GM19467 (cell line): ENCODE data around the gene ZNF618.
"Not testable (repeated sequence)": the region's sequence is repeated elsewhere in the genome, so short reads cannot be mapped to it uniquely, and the experiment has no call there.

ENCODE experiments used
- ATAC-seq: cut with Tn5 transposase; IDR thresholded peaks from one replicate; pipeline ENCODE4 v1.9.1; 2021; ENCODE audit warnings: mild to moderate bottlenecking, moderate library complexity; ENCODE audit not compliant: unreplicated experiment

The ZNF618 gene

DNA sequence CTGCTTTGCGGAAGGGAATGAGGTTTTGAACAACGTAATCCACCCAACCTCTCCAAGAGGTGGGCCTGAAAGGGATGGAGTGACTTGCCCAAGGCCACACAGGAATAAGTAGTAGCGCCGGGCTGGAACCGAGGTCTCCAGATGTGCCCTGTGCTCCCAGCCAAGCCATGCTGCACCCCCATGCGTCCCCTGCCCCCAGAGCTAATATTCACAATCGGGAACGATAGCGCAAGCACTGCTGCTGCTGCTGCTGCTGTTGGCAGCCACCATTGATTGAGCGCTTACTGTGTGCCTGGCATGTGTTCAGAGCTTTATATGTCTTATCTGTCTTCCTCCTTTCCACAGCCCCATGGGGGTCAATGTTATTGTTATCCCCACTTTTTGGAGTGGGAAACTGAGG is 158.1 kb downstream of the ZNF618 start:
- ATAC-seq: no peak

DNA sequence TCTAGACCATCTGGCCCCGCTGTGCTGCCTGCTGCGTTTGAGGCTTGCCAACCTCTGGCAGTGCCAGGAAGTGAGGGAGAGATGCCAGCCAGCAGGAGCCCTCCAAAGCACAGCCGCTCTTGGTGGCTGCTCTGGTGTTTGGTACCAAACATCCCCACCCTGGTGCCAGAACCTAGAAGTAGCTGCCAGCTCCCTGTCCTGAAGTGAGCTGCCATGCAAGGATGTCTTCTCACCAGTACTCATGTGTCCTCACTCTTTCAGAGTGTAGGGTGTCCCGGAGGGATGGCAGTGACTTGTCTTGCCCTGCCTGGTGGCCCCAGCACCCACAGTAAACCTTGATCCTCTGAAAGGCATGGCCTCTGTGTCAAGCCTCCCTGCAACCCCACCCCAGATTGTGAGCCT is 158.6 kb downstream of the ZNF618 start:
- ATAC-seq: no peak

DNA sequence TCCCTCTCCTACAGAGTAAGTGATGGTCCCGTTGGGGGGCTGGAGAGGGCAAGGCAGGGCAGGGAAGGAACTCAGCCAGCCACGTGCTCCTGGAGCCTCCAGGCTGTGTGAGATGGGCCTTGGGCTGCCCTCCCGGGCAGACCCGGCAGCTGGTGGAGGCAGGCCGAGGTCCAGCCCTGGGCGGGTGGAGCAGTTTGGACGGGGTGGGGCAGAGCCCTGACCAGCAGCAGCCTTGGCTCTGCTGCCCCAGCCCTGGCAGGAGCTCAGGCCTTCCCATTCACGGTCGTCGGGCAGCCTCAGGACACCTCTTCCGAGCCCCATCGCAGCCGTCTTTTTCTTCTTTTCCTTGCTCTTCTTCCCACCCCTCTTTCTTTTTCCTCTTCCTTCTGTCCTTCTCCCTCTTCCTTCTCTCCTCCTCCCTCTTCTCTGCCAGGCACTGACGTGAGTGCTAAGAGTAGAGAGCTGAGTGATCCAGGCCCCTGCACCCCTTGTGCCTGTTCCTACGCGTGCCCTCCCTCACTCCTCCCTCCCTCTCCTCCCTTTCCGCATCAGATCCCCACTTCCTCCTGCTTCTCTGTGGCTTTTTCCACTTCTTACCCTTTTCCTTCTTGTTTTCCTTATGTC is 159.2 kb downstream of the ZNF618 start:
- ATAC-seq: no peak

DNA sequence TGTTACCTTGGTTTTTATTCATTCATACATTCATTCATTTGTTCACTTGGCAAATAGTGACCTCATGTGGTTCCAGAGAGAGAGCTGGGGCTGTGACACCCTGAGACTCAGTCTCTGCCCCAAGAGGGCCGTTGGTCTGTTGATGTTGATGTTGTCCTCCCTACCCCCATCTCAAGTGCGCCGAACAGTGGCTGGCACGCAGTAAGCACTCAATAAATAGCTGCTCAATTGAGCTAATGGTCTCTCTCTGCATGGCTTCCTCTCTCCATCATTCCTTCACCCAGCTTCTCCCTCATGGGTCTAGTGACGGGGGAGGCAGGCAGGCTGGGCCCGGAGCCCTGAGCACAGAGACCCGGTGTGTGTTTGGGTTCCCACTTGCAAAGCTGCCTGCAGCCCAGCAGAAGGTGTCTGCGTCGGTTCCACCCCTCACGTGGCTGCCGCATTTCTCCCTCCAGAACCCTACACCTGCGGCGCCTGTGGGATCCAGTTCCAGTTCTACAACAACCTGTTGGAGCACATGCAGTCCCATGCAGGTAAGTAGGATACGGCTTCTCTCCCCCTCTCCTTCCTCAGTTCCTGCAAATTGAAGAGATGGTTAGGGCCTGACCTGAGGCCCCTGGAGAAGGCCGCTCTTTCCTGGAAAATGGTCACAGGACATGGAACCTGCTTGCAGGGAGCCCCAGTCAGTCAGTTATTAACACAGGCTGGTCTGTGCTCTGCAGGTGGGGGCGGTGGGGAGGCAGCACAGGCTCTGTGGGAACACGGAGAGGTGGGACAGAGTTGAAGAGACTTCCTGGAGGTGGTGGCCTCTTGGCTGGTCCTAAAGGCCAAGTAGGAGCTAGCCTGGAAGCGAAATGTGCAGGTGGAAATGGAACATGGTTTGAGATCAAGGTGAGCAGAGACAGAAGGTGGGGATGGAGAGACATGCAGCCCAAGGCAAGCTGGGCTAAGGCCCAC is 160.0 kb downstream of the ZNF618 start:
- no peak for ATAC-seq

DNA sequence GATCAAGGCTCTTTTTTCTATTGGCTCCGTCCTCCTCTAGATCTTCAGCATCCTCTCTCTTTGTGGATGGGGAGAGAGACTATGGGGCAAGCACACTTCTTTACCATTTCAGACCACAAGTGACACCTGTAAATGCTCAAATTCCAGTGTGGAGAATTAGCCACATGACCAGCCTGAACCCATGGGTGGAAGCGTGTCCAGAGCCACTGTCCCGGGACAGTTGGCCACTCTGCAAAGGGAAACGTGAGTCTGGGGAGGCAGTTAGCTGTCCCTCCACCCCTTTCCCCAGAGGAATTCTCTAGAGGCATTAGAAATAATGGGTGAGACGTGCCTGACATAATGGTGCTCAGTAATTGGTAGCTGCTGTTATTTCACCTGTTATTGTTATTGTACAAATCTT is 161.1 kb downstream of the ZNF618 start:
- ATAC-seq: no peak

DNA sequence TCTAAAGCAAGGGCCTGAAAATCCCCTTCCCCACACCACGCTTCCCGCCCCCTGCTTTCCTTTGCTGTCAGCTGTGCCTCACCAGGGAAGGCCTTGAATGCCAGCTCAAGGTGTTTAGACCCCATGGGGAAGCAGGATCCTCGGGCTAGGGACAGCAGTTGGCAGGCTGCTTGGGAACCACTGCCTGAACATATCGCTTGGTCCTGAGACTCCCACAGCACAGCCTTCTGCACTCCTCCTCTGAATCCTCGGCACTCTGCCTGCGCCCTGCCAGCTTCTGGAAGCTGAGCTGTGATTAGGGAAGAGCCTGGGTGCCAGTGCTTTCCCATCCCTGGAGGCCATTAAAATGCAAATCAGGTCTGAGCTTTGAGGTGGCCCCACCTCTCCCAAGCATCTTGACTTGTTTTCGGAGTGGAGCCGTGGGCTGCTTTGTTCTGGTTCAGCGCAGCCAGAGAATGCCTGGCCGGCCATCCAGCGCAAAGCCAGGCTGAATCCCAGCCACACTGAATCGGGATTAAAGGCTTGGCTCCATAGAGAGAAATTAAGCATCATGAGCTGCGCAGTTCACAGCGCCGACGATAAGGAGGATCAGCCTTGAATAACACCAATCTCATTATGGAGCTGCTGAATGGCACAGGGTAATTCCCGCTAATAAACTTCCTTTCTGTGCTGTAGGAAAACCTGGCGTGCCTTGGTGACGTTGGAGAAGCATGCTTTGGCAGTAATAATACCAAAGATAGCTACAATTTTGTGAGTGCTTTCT is 162.0 kb downstream of the ZNF618 start:
- no peak for ATAC-seq

DNA sequence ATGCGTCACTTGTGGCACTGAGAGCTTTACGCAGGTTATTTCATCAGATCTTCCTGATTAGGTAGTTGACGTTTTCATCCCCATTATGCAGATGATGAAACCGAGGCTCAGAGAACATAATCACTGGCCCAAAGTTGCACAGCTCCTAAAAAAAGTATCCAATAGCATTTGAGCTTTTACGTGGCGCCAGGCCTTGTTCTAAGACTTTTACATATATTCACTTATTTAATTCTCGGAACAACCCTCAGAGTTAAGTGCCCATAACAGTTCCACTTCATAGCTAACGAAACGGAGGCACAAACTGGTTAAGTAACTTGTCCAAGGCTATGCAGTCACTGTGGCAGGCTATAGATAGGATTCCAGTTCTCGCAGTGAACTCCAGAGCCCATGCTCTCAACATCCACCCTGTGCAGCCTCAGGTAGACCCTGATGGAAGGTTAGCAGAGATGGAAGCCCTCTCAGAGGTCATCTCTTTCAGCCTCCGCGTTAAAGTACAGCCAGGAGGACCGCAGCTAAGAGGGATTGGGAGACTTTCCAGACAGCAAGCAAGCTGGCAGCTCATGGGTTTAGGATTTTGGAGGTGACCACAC is 162.7 kb downstream of the ZNF618 start:
- no peak for ATAC-seq

DNA sequence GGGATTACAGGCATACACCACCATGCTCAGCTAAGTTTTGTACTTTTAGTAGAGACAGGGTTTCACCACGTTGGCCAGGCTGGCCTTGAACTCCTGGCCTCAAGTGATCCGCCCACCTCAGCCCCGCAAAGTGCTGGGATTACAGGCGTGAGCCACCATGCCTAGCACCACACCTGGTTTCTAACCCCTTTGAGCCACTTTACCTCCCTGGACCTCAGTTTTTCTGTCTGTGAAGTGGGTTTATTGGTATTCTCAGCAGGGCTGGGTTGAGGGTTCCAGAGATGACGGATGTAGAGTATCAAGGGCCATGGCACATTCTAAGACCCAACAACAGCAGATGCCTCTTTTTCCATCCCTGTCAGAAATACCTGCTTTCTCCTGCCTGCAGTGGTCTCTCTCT is 163.4 kb downstream of the ZNF618 start:
- ATAC-seq: no peak

DNA sequence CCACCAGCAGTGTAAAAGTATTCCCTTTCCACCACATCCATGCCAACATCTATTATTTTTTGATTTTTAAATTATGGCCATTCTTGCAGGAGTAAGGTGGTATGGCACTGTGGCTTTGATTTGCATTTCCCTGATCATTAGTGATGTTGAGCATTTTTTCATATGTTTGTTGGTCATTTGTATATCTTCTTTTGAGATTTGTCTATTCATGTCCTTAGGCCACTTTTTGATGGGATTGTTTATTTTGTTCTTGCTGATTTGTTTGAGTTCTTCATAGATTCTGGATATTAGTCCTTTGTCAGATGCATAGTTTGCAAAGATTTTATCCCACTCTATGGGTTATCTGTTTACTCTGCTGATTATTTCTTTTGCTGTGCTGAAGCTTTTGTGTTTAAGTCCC is 167.6 kb downstream of the ZNF618 start:
- not testable (repeated sequence) for ATAC-seq

DNA sequence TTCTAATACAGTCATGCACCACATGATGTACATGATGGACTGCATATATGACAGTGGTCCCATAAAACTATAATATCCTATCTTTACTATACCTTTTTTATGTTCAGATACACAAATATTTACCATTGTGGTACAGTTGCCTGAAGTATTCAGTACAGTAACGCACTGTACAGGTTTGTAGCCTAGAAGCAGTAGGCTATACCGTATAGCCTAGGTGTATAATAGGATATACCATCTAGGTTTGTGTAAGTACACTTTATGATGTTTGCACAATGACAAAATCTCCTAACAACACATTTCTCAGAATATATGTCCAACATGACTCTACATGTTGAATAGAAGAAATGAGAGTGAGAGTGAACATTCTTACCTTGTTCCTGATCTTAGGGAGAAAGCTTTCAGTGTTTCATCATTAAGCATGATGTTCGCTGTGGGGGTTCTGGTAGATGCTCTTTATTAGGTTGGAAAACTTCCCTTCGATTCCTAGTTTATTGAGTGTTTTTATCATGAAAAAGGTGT is 170.2 kb downstream of the ZNF618 start:
- no peak for ATAC-seq

DNA sequence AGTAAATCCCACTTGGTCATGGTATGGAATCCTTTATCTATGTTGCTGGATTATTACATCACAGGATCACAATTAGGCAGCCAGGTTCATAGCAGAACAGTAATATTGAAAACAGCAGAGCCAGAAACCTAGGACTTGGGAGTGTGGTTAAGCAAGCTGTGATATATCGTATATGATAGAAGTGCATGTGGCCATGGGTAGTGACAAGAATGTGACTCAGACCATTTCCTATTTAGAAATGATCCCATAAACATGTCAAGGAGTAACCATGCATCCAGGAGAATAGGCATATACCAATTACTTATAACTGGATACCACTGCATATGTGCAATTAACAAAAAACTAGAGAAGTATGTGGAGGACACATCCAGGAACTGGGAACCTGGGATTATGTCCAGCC is 170.8 kb downstream of the ZNF618 start:
- no peak for ATAC-seq

DNA sequence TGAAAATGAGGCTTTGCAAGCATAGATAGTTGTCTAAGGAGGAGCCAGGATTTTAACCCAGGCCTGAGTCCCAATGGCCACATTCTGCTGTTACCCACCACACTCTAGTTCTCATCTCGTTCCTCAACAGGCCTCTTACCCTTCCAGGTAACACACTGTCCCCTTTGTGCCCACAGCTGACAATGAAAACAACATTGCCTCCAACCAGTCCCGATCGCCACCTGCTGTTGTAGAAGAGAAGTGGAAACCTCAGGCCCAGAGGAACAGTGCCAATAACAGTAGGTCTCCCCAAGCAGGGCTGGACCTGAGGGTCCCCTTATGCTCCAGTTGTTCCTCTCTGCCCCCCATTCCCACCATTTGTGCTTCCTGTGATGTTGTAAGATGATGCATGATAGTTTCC is 171.6 kb downstream of the ZNF618 start:
- no peak for ATAC-seq

DNA sequence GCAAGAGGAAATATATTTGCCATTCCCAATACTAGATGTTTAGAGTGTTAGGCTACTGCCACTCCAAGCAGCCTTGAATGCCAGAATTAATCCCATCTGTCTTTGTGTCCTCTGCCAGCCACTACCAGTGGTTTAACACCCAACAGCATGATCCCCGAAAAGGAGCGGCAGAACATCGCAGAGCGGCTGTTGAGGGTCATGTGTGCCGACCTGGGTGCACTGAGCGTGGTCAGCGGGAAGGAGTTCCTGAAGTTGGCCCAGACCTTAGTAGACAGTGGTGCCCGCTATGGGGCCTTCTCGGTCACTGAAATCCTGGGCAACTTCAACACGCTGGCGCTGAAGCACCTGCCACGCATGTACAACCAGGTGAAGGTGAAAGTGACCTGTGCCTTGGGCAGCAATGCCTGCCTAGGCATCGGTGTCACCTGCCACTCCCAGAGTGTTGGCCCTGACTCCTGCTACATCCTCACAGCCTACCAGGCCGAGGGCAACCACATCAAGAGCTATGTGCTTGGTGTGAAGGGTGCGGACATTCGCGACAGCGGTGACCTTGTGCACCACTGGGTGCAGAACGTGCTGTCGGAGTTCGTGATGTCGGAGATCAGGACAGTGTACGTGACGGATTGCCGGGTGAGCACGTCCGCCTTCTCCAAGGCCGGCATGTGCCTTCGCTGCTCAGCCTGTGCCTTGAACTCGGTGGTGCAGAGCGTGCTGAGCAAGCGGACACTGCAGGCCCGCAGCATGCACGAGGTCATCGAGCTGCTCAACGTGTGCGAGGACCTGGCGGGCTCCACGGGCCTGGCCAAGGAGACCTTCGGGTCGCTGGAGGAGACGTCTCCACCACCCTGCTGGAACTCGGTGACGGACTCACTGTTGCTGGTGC is 172.7 kb downstream of the ZNF618 start:
- ATAC-seq: no peak

DNA sequence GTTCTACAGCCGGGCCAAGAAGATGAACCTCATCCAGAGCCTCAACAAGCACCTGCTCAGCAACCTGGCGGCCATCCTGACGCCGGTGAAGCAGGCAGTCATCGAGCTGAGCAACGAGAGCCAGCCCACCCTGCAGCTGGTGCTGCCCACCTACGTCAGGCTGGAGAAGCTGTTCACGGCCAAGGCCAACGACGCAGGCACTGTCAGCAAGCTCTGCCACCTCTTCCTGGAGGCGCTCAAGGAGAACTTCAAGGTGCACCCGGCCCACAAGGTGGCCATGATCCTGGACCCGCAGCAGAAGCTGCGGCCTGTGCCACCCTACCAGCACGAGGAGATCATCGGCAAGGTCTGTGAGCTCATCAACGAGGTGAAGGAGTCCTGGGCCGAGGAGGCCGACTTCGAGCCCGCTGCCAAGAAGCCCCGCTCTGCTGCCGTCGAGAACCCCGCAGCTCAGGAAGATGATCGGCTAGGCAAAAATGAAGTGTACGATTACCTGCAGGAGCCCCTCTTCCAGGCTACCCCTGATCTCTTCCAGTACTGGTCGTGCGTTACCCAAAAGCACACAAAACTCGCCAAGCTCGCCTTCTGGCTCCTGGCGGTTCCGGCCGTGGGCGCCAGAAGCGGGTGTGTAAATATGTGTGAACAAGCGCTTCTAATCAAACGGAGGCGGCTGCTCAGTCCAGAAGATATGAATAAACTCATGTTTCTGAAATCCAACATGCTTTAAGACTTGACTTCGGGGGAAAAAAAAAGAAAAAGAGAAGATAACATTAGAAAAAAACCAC is 173.5 kb downstream of the ZNF618 start:
- ATAC-seq: no peak

DNA sequence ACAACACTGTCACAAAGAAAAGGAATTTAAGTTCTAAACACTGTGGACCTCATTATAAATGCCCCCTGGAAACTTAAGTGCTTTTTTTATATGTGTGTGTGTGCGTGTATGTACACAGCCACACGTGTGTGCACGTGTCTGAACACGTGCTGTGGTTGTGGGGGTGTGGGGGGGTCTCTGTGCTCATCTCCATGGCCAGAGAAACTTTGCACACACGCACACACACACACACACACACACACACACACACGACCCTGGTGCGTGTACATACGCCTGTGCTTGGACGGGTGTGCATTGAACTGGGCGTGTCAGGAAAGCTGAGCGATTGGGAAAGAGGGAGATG is 174.1 kb downstream of the ZNF618 start:
- no peak for ATAC-seq

DNA sequence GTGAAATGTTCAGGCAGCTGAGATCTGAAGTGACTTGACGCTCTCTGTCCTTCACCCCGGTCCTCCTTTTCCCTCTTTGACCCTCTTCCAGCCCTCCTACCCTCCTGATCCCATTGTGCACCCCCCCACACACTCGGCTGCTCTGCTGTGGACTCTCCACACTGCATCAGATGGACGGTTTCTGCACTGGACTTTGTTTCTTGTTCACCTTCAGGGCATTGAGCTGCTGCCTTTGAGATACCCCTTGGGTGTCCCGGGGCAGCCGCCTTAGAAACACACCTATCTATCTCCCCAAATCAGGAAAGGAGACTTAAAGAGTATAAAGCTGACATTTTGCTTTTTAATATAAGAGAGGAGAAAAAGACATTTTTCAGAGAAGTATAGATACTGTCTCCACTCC is 174.5 kb downstream of the ZNF618 start:
- no peak for ATAC-seq

DNA sequence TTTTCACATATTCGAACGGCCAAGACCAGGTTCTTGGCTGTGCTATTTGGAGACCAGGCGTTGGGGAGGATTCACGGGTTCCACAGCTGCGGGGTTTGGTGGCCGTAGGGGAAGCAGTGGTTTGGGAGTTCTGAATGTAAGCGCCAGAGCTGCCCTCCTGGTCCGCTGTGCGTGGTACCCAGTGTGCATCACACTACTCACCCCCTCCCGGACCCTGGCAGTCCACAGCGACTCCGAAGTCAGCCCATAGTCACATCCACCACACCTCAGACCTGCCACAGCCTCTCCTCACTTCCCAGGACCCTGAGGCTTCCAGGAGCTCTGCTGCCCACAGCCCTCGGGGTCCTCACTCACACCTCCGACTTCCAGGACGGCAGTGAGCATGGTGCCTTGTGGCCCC is 175.2 kb downstream of the ZNF618 start:
- ATAC-seq: no peak

DNA sequence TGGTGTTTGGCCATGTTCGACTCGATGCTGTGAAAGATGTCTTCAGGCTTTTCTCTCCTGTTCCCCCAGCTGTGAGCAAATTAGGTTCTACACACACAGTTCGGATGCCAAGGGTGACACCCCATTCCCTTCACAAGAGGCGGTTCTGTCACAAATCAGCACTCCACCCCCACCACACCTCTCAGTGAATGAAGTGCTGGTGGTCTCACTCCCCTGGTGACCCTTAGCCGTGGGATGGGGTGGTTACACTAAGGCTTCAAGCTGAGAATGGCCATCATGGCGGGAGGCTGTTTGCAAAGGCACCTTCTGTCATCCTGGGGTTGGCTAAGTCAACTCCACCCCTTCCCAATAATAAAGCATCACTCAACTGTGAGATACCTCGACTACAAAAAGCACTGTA is 175.6 kb downstream of the ZNF618 start:
- no peak for ATAC-seq

DNA sequence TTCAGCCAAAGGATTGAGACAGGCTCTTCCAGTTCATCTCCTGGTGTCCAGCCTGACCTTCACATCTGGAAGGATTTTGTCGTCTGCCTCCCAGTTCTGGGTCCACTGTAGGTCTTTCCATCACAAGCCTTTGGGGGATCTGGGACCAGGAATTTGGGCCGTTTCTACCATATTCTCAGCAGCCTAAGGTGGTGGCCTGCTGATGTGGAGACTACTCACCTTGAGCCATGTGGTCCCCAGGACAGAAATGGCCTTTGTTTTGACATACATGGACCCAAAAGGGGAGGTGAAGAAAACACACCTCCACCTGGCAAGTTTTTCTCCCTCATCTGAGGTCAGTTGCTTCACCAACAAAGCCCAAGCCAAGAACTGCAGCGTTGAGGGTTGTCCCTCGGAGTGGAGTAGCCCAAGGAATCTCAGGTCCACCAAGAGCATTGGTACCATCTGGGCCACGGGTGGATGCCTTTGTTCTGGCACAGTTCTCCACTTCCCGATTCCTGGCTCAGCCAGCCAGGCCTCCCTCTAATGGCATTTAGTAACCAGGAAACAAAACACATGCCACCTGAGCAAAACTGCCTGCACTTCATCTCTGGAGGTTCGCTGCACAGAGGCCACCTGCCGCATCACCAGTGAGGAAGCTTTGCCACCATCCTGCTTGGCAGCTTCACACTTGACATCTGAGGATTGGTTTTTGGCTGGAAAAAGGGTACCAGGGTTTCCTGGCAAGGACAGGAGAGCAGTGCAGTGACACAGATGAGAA is 177.3 kb downstream of the ZNF618 start:
- ATAC-seq: no peak
